Measurements from ENCODE around the gene TM4SF20.

TM4SF20 gene

DNA sequence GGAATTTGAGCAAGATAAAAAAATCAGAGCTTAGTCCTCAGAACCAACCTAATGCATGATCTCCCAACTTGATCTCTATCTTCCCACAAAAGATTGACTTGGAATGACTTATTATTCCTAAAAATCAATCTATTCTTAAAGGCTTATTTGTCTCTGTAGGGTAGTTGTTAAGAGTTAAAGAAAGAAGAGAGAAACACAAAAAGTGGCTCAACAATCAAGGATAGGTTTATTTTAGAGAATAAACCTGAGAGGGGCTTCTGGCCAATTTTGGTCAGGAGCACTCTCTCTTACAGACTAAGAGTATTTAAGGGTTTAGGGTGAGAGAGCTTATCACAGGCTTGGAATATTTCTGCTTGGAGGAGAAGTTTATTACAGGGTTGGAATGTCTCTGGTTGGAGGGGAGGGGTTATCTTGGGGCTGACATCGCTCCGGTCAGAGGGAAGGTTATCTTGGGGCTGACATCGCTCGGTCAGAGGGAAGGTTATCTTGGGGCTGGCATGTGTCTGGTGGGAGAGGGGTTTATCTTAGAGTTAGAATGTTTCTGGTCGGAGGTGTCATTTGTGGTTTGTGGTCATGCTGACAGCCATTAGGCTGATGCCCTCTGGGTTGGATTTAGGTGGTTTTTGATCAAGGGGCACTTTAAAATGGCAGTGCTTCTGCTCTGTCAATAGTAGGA, 56.4 kb downstream of the TM4SF20 start:
- no peak for DNase-seq (ENCODE audit: low read depth in 2 of 2, low spot score in 1 of 2)

DNA sequence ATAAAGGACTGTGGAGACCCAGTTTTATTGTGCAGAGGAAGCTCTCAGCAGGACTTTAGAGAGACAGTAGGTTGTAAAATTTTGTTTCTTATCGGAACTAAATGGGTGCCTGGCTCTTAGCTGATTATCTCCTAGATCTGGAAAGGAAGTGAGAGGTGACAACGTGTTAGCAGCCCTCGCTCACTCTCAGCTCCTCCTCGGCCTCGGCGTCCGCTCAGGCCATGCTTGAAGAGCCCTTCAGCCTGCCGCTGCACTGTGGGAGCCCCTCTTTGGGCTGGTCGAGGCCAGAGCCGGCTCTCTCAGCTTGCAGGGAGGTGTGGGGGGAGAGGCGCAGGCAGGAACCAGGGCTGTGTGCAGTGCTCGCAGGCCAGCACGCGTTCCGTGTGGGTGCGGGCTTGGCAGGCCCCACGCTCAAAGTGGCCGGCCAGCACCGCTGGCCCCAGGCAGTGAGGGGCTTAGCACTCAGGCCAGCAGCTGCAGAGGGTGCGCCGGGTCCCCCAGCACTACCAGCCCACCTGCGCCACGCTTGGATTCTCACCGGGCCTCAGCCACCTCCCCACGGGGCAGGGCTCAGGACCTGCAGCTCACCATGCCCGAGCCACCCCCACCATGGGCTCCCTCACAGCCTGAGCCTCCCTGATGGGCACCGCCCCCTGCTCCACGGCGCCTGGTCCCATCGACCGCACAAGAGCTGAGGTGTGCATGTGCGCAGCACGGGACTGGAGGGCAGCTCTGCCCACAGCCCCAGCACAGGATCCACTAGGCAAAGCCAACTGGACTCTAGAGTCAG, 58.6 kb downstream of the TM4SF20 start:
- DNase-seq (ENCODE audit: low read depth in 2 of 2, low spot score in 1 of 2) = no peak

DNA sequence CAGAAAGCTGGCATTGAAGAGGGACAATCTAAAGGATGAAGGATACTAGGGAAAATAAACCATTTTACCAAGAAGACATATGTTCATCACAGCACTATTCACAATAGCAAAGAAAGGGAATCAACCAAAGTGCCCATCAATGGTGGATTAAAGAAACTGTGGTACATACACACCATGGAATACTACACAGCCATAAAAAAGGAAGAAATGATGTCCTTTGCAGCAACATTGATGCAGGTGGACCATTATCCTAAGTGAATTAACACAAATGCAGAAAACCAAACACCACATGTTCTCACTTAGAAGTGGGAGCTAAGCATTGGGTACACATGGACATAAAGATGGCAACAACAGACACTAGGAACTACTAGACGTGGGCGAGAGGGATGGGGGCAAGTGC, 61.3 kb downstream of the TM4SF20 start:
- DNase-seq (ENCODE audit: low read depth in 2 of 2, low spot score in 1 of 2) = no peak

DNA sequence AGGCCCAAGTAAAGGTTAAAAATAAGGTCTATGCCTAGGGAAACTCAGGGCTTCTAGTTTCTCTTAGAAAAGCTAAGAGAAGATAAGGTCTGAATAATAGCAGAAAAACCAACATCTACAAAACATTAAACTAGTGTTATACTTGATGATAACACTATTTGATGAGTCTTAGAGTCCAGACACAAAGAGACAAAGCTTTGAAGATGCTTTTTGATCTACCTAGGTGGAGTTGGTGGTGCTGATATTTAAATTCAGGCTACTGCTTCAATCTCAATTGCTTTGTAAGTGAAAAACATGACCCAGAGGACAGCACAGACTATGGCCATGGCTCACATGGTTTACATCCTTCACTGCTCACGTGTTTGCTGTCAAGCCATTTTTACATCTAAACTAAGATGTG, 65.8 kb downstream of the TM4SF20 start:
- no peak for DNase-seq (ENCODE audit: low read depth in 2 of 2, low spot score in 1 of 2)

DNA sequence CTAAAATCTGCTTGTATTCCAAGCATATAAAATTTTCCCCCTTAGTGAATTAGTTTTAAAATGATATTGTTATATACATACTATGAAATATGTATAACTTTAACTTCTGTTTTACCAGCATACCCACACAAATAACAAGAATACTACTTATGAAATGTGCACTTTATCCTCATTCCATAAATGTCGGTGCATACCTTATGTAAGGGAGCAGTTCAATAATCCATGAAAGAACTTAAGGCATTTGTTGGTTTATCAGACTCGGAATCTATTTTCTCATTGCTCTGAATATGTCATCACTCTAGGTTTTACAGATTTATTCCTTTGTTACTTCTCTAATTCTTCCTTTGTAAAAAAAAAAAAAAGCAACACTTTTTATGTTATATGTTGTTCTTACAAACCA, 66.5 kb downstream of the TM4SF20 start:
- no peak for DNase-seq (ENCODE audit: low read depth in 2 of 2, low spot score in 1 of 2)

Measured in stimulated activated CD8-positive, alpha-beta memory T cell treated with anti-CD3 and anti-CD28 coated beads, Interleukin-4, amount 100 ng/mL, for 4 hours (primary cell).